ENCODE results near the gene TTC3. TPM values are rescaled to one million over a fixed set of nuclear protein-coding genes. Genes with fewer than 3 reads are reported as not detected.

Gene TTC3
- total RNA-seq, 2 donors from 2014 or later, result 63.6 to 111 TPM

DNA sequence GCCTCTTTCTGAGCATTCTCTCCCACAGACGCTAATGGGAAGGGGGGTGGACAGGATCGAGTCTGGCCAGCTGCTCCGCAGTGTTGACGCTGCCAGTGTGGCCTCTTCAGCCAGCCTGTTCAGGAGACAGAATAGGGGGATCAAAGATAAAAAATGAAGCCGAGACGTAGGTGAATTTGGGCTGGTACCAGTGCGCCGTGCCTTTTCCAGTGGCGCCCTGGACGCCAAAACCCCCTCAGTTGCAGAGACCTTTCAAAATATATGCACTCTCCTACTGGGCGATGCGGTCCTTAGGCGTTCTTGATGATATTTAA is 1.1 kb downstream of the TTC3 start:
- Histone ChIP-seq H3K4me1 (peaks cover 0 to 23% of the 10 kb centered on the region in 2 donors), H3K9me3 (peaks cover 0 to 1% of the 10 kb centered on the region in 2 donors), H3K27me3 (no peaks in the 10 kb centered on the region), H3K27ac (peak overlapping the region; percentile 95 to 100), H3K4me3 (peak overlapping the region; percentile 83), H3K36me3 (peaks cover 1% of the 10 kb centered on the region)
- TF ChIP-seq, protein P1, sequence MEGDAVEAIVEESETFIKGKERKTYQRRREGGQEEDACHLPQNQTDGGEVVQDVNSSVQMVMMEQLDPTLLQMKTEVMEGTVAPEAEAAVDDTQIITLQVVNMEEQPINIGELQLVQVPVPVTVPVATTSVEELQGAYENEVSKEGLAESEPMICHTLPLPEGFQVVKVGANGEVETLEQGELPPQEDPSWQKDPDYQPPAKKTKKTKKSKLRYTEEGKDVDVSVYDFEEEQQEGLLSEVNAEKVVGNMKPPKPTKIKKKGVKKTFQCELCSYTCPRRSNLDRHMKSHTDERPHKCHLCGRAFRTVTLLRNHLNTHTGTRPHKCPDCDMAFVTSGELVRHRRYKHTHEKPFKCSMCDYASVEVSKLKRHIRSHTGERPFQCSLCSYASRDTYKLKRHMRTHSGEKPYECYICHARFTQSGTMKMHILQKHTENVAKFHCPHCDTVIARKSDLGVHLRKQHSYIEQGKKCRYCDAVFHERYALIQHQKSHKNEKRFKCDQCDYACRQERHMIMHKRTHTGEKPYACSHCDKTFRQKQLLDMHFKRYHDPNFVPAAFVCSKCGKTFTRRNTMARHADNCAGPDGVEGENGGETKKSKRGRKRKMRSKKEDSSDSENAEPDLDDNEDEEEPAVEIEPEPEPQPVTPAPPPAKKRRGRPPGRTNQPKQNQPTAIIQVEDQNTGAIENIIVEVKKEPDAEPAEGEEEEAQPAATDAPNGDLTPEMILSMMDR (IDR thresholded peaks at IDR 0.05), result no peak
- DNase-seq (ENCODE audit: low spot score), result no peak

GRCh38 chr21:37074546-37074945 is 1.5 kb downstream of the TTC3 start:
- Histone ChIP-seq H3K36me3 (no peaks in the 10 kb centered on the region), H3K27me3 (no peaks in the 10 kb centered on the region), H3K9me3 (peaks cover 0 to 4% of the 10 kb centered on the region in 2 donors), H3K4me1 (peaks cover 0 to 23% of the 10 kb centered on the region in 2 donors), H3K27ac (peak overlapping the region; percentile 95 to 100), H3K4me3 (peak overlapping the region; percentile 83)
- no peak for DNase-seq (ENCODE audit: low spot score)
- TF ChIP-seq, protein P1 (IDR thresholded peaks at IDR 0.05), result no peak

DNA sequence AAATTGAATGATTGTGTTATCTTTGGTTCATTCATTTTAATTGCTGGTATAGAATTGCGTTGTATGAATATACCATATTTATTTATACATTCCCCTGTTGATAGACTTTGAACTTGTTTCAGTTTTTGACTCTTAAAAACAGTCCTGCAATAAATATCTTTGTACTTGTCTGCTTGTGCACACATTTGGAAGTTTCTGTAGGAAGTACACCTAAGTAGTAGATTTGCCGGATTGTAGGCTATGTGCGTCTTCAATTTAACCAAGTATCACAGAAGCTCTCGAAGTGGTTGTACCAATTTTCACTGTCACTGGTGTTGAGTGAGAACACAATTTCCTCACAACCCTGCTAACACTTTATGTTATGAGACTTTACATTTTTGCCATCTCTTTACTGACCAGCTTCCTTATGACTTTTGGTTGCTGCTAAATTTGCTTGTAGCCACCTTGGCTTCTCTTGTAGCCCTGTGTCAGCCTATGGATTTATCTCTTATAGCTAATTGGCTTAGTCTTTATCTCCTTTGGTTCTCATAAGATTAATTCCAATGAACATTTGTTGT is 2.2 kb downstream of the TTC3 start:
- peaks cover 0 to 23% of the 10 kb centered on the region in 2 donors for H3K4me1 ChIP-seq
- H3K4me3 ChIP-seq, result no peak overlapping the region
- DNase-seq (ENCODE audit: low spot score), result no peak
- H3K27me3 ChIP-seq, result no peaks in the 10 kb centered on the region
- no peaks in the 10 kb centered on the region for H3K36me3 ChIP-seq
- H3K9me3 ChIP-seq, result peaks cover 0 to 4% of the 10 kb centered on the region in 2 donors
- H3K27ac ChIP-seq, result no peak overlapping the region
- TF ChIP-seq, protein P1 (IDR thresholded peaks at IDR 0.05), result no peak

DNA sequence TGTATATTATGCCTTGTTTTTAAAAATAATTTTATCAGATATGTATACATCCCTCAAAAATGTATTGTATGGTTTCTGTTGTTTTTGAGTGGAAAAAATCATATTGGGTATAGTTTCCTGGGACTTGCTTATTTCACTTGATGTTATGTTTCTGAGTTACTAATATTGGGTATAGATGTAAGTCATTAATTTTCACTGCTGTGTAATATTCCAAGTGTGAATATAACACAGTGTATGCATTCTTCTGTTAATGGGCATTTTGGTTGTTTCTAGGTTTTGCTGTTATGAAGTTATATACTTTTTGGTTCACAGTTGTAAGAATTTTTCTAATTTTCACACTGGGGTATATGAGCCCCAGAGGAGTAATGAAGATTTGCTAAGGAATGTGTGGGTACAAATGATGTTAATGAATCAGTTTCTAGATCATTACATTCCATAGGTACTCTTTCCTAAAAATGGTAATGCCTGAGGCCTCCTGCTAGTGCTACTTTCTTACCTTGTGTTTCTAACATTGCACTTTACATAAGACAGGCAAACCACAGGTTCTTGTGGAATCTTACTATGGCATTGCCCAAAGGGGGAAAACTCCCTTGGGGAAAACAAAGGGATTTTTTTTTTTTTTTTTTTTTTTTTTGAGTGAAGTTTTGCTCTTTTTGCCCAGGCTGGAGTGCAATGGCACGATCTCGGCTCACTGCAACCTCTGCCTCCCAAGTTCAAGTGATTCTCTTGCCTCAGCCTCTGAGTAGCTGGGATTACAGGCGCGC is 3.2 kb downstream of the TTC3 start:
- no peaks in the 10 kb centered on the region for H3K27me3 ChIP-seq
- H3K4me3 ChIP-seq, result no peak overlapping the region
- TF ChIP-seq, protein P1 (IDR thresholded peaks at IDR 0.05), result no peak
- H3K9me3 ChIP-seq, result peaks cover 0 to 4% of the 10 kb centered on the region in 2 donors
- no peak overlapping the region for H3K27ac ChIP-seq
- peaks cover 0 to 21% of the 10 kb centered on the region in 2 donors for H3K4me1 ChIP-seq
- H3K36me3 ChIP-seq, result no peaks in the 10 kb centered on the region
- no peak for DNase-seq (ENCODE audit: low spot score)

GRCh38 chr21:37077403-37077802 is 4.3 kb downstream of the TTC3 start:
- Histone ChIP-seq H3K27ac (no peak overlapping the region), H3K4me3 (no peak overlapping the region), H3K4me1 (peaks cover 0 to 14% of the 10 kb centered on the region in 2 donors), H3K36me3 (no peaks in the 10 kb centered on the region), H3K9me3 (peaks cover 0 to 4% of the 10 kb centered on the region in 2 donors), H3K27me3 (no peaks in the 10 kb centered on the region)
- TF ChIP-seq, protein P1 (IDR thresholded peaks at IDR 0.05), result no peak
- DNase-seq (ENCODE audit: low spot score), result no peak
